Measurements from ENCODE around the gene CECR2. TPM values are rescaled to one million over a fixed set of nuclear protein-coding genes. Genes with fewer than 3 reads are reported as not detected.

Gene CECR2
- total RNA-seq, 1 donor from 2014 or later = not detected

DNA sequence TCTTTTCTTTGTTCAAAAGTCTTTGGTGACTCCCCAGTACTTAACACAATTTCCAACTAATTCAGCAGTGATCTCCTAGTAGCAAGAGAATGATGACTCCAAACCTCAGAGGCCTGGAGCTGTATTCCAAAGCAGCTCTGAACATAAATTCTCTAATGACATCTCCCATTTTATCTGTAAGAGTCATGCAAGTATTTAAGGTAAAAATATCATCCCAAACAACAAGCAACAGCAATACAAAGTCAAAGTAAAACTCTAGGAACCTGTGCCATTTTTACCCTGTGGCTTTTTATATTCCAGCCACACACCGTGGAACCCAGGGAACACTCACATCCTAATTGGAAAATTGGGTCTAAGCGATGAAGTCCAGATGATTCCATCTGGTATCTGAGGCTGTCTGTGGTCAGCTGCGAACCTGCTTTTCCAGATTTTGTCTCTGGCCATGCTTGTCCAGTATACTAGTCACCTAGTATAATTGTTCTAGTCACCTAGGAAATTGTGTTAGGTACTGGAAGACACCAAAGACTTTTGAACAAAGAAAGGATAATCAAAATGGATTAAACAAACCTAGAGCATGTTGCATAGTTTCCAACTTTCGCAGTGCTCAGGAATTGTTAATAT, 101.7 kb downstream of the CECR2 start:
- H3K27me3 ChIP-seq (ENCODE audit: control insufficient read depth, insufficient read depth, low read length) = no peaks in the 10 kb centered on the region
- FAIRE-seq = no peak

DNA sequence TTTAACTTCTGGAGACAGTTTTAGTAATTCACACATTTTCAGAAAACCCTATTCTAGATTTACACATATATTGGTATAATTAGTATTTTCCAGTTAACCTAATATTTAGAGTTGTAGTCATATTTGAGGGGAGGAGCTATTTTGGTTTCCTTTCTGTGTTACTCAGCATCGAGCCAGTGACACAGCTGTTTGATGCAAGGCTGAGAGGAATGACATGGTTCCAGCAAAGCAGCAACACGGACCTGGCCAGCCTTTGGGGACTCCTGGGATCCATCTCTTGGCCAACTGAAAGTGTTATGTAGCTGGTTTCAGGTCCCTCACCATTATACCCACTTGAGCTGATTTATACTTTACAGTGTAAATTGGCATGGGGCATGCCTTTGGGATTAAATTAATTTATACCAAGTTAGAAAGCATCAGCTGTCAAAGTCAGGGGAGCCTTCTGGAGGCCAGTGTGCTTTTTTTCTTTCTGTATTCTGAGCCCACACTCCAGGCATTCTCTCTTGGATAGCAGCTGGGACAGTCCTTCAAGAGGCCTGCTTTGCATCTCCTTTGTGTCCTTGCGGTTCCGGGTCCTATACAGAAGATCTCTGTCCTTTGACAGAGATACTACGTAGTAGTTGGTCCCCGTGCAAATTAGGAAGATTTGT, 102.8 kb downstream of the CECR2 start:
- Histone ChIP-seq H3K36me3 (ENCODE audit: control insufficient read depth, insufficient read depth, low read length) (no peaks in the 10 kb centered on the region), H3K4me3 (ENCODE audit: low read depth, low read length) (no peak overlapping the region), H3K27me3 (ENCODE audit: control insufficient read depth, insufficient read depth, low read length) (no peaks in the 10 kb centered on the region)
- TF ChIP-seq, protein P1, sequence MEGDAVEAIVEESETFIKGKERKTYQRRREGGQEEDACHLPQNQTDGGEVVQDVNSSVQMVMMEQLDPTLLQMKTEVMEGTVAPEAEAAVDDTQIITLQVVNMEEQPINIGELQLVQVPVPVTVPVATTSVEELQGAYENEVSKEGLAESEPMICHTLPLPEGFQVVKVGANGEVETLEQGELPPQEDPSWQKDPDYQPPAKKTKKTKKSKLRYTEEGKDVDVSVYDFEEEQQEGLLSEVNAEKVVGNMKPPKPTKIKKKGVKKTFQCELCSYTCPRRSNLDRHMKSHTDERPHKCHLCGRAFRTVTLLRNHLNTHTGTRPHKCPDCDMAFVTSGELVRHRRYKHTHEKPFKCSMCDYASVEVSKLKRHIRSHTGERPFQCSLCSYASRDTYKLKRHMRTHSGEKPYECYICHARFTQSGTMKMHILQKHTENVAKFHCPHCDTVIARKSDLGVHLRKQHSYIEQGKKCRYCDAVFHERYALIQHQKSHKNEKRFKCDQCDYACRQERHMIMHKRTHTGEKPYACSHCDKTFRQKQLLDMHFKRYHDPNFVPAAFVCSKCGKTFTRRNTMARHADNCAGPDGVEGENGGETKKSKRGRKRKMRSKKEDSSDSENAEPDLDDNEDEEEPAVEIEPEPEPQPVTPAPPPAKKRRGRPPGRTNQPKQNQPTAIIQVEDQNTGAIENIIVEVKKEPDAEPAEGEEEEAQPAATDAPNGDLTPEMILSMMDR (IDR thresholded peaks at IDR 0.05; ENCODE audit: insufficient read depth, low read length, severe bottlenecking) = no peak
- FAIRE-seq (no peak), DNase-seq (ENCODE audit: low read depth) (no peak)

More for the DNA sequence above, 101.7 kb downstream of the CECR2 start:
- Histone ChIP-seq H3K4me3 (ENCODE audit: low read depth, low read length) (no peak overlapping the region), H3K36me3 (ENCODE audit: control insufficient read depth, insufficient read depth, low read length) (no peaks in the 10 kb centered on the region)
- no peak for DNase-seq (ENCODE audit: low read depth)
- TF ChIP-seq, protein P1 (IDR thresholded peaks at IDR 0.05; ENCODE audit: insufficient read depth, low read length, severe bottlenecking) = no peak

DNA sequence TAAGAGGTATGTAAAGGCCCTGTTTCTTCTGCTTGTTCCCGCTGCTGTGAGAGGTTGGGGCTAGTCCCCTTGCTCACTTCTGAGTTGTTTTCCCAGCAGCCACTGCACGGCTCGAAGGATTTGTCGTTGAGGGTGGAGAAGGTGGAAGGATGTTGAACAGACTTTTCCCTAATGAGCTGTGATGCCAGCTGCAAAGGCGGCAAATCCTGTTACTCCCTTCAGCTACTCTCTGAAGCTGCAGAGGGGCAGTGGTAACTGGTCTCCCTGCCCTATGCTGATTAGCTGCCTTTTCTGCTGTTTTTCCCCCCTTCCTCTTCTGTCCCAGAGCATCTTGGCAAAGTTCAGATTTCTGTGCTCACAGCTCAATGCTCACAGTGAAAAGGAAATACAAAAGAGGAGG, 103.7 kb downstream of the CECR2 start:
- H3K27me3 ChIP-seq (ENCODE audit: control insufficient read depth, insufficient read depth, low read length) = no peaks in the 10 kb centered on the region
- TF ChIP-seq, protein P1 (IDR thresholded peaks at IDR 0.05; ENCODE audit: insufficient read depth, low read length, severe bottlenecking) = no peak
- DNase-seq (ENCODE audit: low read depth) (no peak), FAIRE-seq (no peak)
- H3K36me3 ChIP-seq (ENCODE audit: control insufficient read depth, insufficient read depth, low read length) = no peaks in the 10 kb centered on the region
- no peak overlapping the region for H3K4me3 ChIP-seq (ENCODE audit: low read depth, low read length)

DNA sequence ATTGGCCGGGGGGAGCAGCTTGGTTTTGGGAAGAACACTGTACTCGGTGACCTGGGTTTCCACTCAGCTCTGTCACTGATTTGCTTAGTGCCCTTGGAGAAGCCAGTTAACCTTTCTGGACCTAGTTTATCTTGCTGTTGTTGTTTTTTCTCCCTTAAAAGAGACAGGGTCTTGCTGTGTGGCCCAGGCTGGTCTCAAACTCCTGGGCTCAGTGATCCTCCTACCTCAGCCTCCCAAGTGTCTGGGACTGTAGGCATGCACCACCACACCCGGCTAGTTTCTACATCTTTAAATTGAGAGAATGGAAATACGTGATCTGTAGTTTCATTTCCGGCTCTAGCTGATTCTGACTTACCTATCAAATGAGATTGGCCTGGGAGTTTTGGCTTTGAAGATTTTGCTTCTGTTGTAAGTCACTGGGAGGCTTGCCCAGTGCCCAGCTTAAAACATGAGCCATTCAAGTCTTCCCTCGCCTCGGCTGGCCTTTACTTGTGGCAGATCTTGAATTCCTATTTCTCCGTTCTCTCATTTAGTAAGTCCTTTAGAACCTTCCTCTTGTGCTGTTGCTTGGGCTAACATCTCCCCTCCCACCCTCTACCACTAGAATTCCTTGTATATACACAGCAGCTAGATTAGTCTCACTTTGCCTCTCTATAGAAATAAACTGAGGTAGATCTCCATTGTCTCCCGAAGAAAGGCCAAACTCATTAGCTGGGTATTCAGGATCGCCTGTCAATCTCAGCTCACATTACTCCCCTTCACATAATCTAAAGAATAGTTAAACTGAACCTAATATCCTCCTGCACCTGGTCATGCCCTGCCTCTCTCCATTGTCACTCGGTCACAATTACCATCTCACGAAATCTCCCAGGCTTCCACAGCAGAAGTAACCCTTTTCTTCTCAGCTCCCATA, 106.3 kb downstream of the CECR2 start:
- DNase-seq (ENCODE audit: low read depth) = no peak
- Histone ChIP-seq H3K27me3 (ENCODE audit: control insufficient read depth, insufficient read depth, low read length) (no peaks in the 10 kb centered on the region), H3K4me3 (ENCODE audit: low read depth, low read length) (no peak overlapping the region), H3K36me3 (ENCODE audit: control insufficient read depth, insufficient read depth, low read length) (no peaks in the 10 kb centered on the region)
- TF ChIP-seq, protein P1 (IDR thresholded peaks at IDR 0.05; ENCODE audit: insufficient read depth, low read length, severe bottlenecking) = no peak
- no peak for FAIRE-seq

DNA sequence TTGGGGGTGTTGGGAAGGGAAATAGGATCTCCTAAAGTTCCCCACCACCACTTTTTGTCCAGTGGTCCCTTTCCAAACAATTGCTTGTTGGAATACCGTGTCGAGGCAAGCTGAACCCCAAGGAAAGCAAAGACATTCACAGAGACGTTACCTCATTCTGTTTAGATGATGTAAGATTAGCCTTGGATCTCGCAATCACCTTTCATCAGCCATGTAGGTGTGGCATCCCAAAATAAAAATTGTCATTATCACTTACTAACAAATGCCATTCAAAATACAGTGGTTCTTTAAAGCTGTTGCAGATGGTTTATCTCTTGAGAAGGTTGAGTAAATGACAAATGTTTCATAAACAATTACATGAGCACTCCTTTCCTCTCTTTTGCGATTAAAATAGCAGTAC, 107.6 kb downstream of the CECR2 start:
- H3K4me3 ChIP-seq (ENCODE audit: low read depth, low read length) = no peak overlapping the region
- FAIRE-seq (no peak), DNase-seq (ENCODE audit: low read depth) (no peak)
- H3K27me3 ChIP-seq (ENCODE audit: control insufficient read depth, insufficient read depth, low read length) = no peaks in the 10 kb centered on the region
- no peaks in the 10 kb centered on the region for H3K36me3 ChIP-seq (ENCODE audit: control insufficient read depth, insufficient read depth, low read length)
- TF ChIP-seq, protein P1 (IDR thresholded peaks at IDR 0.05; ENCODE audit: insufficient read depth, low read length, severe bottlenecking) = no peak
